GM19438 (cell line): ENCODE measurements around the gene LRRC18.

Source experiments
- ATAC-seq: cut with Tn5 transposase; IDR thresholded peaks from one replicate; pipeline ENCODE4 v1.9.1; 2021; ENCODE audit warnings: low read depth; ENCODE audit not compliant: unreplicated experiment

Gene LRRC18

DNA sequence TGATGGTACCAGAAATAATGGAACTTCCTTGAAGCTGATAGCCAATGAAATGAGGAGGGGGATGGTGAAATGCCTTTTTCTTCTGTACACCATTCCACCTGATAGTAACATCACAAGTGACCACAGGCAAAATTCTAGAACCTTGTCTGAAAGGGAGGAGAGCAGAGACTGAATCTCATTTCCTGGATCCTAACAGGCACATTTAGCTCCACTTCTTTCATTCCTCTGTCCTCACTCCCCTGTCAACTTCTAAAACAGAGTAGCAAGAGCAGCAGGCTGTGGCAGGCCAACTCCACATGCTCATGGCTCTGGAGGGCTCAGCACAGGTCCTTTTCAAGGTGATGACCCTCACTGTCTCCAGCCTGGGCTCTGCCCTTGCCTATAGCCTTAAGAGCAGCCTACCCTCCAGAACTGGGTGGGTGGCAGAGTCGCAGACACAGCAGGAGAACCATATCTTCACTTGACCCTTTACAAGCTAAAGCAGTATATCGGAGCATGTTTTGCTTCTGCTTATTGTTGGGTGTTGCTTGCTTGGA lies at the start of gene LRRC18:
Gene LRRC18, minus strand, starts transcription at position 51 of the 536 bp plus-strand sequence. CDS start 25,685 bp downstream, outside the sequence.
- no peak for ATAC-seq

DNA sequence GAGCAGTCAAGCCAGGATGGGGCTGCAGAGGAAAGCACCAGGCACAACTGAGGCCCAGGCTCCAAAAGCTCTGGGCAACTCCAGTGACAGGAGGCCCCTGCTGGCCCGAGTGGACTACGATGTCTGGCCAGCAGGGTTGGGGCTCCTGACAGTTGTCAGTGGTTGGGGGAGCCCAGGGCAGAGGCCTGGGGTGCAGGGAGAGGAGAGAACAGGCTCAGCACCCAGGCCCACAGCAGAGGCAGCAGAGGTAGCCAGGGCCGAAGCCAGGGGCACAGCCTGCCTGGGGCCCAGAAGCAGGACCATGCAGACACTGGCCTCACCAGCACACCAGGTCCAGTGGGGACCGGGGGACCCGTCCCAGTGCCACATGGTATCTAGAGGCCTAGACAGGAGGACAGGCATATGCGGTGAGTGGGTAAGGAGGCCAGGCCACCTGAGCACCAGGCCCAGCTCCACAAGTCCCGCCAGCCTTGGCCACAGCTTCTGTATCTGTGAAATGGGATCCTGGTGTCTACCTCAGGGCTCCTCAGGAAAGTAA lies 46.0 kb upstream of the LRRC18 start:
- ATAC-seq: no peak

DNA sequence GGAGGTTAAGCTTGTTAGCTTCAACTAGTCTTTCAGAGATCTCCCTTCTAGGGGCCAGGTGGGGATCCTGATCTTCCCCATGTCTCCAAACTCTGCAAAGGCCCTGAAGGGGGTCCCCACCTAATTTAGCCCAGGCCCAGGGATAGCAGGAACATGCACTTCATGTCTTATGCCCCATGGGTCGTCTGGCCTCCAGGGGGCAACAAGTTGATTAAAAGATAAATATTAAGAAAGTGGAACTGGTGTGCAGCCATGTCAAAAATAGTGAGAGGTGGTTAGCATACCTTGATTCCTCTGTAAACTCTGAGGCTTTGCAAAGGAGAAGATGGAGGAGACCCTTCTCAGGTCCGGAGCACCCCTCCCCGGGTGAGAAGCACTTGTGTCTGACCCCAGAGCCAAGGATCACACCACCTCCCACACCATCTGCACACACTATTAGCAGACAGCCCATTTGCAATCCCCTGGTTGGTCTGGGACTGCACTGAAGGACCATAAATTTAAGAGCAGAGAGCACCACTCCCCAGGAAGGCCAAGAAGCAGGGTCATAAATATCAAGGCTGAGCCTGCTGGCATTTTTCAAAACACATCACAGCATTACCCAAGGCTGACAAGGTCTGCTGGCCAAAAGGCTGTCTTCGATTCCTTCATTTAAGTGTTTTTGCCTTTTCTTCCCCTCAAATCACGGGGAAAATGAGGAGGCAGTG lies 44.2 kb upstream of the LRRC18 start:
- ATAC-seq: no peak

DNA sequence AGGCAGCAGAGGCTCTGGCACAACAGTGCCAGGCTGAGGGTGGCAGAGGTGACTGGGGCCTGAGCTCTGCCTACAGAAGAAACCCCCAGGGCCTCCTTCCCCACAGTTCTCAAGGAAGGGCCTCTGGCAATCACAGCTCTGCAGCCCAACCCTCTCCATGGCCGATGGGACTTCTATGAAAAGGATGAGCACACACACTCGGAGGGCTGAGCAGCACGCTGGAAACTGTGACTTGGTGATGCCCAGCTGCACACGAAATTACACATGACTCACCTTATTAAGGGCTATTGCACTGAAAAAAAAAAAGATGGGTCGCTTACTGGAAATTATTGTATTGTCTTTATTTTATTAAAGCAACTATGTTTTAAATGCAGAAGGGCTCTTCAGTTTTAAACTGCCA lies 42.9 kb upstream of the LRRC18 start:
- ATAC-seq: no peak

DNA sequence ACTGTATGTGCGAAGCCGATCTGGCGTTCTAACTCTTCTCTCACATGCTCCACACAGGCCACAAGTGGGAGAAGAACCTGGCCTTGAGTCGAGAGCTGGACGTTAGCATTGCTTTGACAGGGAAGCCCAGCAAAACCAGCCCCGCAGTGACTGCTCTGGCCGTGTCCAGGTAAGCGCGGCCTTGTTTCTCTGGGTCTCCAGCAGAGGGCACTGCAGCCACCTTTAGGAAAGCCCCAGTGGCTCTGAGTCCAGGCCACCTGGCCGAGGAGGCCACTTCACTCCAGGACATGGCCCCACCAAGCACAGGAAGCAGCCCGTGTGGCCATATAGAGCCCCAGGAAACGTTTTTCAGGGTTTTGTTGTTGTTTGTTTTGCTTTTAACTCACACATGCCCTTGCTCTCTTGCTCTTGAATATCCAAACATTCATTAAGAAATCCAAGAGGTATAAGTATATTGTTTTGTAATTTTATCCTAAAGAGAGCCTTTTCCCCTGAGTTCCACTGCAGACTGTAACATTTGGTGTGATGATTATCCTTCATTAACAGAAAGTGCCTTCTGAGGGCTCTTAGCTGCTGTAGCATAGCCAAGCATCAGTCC lies 41.8 kb upstream of the LRRC18 start:
- no peak for ATAC-seq

DNA sequence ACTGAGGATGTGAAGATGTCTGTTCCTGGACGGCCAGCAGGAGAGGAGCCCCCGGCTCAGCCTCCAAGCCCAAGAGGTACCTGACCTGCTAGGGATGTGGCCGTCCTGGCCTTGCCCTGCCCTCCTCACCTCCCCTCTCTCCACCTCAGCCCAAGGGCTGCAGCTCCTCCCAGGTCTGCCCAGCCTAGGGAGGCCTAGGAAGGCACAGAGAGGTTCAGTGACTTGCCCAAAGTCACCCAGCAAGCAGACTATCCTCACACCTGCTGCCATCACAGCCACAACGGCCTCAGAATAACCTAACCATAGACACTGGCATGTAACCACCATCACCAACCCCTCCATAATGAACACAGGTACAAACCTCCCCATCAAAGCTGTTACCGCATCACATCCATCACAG lies 38.7 kb upstream of the LRRC18 start:
- ATAC-seq: no peak

DNA sequence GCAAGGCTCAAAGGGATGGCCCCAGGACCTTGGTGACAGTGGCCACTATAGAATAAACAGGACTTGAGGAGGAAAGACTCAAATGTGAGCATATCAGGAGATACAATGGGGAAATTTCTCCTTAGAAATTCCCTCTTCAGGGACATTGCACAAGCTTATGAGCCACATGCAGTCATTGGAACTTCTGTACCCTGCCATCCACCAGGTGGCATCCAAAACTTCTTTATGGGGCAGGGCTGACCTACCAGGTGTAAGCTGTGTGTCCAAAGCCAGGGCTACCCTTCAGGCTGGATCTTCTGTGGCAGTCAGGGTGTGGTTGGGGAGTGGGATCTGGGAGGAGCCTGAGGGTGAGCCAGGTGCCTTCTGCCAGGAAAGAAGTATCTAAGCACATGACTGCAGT lies 36.6 kb upstream of the LRRC18 start:
- no peak for ATAC-seq

DNA sequence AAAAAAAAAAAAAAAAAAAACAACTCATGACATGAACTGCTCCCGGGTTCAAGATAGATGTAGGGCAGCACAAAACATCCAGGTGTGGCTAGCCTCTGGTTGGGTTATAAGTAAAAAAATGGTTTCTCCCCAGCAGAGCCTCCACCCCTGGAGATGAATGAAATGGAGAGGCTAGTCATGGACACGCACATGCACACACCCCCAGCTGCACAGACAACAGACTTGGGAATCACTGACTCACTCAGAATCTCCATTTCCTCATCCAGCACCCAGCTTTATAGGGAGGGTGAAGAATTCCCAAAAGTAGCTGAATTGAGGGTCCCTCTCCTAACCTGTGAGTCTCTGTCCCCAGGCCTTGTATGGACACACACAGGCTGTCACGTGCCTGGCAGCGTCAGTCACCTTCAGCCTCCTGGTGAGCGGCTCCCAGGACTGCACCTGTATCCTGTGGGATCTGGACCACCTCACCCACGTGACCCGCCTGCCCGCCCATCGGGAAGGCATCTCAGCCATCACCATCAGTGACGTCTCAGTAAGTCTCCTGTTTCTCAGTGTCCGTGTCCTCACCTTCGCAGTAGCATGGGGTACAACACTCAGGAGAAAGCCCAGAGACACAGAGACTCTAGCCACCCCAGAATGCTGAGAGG lies 35.0 kb upstream of the LRRC18 start:
- no peak for ATAC-seq

DNA sequence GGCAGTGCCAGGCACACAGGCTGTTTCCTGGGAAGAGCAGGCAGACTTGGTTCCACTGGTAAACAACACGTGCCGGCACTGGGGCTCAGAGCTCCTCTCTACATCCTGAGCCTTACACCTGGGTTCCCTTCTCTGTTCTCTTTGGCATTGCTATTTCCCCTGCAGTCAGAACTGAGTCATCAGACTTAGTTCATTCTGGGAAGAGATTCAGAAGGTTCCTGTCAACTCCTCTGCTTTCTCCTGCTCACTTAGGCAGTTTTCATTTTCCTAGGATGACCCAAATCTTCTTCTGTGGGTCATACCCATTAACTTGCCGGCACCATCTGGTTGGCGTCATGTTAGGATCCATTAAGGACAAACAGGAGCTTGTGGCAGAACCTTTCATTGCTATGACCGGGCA lies 33.4 kb upstream of the LRRC18 start:
- ATAC-seq: no peak

DNA sequence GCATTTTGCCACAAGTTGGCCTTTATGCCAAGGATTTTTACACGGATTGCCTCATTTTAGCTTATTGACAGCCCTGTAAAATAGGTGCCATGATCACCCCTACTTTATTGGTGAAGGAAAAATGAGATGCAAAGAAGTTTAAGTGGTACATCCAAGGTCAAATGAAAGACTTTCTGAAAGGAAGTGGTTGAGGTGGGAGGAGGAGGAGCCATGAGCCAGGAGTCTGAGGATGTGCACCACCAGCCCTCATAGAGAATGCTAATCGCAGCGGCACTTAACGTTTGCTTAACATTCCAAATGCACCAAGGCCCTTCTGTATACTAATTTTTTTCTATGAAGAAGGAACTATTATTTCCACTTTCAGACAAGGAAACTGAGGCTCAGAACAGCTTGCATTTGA lies 31.0 kb upstream of the LRRC18 start:
- ATAC-seq: no peak

DNA sequence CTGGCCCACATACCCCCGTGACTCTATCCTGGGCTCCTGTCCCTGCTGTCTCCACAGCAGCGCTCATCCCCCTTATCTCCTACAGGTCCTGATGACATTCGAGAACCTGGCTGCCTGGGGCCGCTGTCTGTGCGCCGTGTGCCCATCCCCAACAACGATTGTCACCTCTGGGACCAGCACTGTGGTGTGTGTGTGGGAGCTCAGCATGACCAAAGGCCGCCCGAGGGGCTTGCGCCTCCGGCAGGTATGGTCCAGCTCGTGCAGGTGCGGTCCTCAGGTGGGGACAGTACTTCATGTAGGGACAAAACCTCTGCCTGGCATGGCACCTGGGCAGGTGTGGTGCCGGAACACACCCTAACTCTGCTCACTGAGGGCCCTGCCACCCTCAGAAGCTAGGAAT lies 30.4 kb upstream of the LRRC18 start:
- ATAC-seq: no peak

DNA sequence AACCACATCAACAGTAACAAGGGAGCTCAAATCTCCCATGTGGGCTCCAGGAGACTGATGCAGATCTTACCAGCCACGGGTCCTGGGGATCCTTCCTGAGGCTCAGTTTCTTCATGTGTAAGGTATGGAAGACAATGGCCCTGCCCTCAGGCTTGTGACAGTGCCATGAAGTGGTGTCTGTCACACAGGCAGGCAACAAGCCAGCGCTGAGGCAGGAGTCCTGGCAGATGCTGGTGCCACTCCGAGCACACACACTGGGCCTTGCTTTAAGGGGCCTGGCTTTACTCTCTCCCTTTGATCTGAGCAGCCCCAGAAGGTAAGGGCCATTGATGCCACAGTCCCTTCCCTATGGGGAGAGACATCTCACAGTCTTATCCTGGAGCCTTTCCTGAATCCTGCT lies 28.4 kb upstream of the LRRC18 start:
- no peak for ATAC-seq

DNA sequence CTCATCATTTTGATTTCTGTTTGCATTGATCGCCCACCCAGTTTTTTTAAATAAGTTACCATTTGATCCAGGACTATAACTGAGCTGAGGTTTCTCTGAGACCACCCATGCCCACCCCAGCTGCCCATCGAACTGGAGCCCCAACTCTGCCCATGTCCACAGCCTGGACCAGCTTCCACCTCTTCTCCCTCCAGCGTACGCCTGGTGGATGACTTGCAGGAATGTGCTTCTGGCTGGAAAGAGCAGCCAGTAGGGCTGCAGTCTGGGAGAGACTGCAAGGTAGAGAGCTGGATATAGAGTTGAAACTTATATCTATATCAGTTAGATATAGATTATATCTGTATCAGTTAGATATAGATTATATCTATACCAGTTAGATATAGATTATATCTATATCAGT lies 25.8 kb upstream of the LRRC18 start:
- no peak for ATAC-seq

DNA sequence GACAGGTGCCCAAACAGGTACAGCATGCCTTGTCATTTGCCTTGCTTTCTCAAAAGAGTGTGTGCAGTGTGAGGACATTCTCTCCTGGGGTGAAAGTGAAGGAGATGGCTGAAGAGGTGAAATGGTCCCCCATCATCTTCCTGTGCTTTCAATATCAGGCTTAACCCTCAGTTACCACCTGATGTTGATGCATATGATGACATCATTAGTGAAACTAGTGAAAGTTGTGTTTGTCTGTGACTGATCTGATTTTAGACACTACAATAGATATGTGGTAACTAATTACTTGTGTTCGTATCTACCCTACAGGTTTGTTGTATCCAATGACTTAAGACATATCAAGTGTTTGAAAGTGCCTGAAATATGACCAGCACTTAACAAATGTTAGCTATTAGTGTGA lies 24.4 kb upstream of the LRRC18 start:
- ATAC-seq: no peak

DNA sequence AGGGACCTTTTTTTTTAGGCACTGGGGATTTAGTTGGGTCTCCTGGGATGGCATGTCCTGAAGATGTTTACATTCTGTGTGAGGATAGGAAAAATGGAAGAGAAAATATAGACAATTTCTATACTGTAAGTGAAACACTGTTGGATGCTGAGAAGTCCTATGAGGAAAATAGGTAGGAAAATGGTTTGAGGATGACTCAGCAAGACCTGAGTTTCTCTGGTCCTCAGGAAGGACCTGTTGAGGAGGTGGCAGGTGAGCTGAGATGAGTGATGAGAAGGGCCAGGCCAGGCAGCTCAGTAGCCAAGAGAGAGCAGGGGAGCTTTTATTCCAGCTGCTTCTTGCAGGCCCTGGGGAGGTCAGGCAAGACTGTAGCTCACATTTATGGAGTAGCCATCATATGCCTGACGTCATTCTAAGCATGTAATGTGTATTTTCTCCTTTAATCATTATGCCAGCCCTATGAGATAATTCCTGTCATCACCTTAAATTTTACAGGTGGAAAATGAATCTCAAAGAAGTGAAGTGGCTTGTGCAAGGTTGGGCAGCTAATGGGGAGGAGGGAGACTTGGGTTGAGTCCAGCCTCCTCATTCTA lies 19.1 kb upstream of the LRRC18 start:
- ATAC-seq: no peak

DNA sequence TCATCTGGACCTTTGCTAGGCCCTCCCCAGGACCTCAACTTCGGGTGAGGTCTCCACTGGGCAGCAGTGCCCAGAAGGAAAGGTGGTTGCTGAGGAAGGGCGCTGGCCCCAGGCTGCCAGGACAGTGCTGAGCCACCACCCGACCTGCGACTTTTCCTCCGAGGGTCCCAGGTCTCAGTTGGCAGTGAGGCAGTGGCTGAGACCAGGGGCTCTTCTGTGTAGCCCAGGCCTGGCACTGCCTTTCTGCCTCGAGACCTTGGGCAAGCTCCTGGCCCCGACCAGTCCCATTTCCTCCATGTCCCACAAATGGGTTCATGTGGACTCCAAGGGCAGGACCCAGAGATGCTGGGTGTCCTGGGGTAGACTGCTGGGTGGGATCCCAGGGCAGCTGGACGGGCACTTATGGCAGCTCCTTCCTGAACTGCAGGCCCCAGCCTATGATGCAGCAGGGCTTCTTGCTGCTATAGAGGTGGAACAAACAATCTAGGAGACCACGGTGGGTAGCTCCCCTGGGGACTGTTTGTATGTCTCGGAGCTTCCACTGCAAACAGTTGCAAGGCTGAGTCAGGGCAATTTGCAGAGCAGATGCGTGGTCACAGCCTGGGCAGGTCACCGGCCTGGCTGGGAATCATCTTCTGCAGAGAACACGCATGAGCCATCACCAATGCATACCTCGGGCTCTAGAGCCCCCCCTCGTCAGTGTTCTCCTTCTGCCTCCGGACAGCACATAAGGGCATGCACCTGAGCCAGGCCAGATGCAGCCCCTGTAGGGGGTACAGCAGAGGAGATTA lies 17.9 kb upstream of the LRRC18 start:
- ATAC-seq: no peak

DNA sequence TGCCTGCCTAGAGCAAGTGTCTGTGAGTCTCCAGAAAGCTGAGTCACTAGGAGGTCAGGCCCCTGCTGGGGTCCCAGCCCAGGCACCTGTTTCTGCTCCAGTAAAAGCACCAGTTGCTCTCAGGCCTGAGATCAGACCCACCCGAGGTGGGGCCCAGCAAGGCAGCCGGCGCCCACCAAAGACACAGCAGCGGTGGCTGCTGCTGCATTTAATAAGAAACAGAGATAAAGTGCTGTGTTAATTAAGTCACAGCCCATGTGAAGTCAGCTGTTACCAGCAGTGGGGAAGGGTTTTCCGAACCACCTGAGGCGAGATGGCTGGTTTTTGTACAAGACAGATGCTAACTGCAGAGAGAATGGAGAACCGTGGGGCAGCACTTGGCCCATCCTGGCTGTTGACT lies 12.1 kb upstream of the LRRC18 start:
- ATAC-seq: no peak

DNA sequence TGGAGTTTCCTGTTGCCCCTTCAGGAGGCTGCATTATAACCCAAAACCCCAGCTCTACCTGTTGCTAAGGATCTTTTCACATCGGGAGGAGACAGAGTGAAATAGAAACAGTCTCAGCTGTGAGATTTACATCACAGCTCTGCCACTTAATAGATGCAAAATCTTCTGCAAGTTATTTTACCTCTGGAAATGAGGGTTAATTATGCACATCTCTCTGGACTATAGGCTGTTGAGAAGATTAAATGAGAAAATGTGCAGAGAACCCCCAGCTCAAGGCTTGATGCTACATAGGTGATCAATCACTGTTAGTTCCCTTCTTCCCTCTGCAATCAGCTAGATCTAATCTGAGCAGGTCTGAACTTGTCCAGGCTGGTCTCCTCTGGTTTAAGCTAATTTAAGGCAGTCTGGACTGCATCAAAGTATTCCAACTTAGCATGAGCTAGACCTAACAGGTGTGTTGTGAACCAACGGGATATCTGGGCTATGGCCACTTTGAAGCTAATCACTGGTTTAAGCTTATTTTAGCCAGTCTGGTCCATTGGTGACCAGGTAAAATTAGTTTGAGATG lies 8.9 kb upstream of the LRRC18 start:
- no peak for ATAC-seq

DNA sequence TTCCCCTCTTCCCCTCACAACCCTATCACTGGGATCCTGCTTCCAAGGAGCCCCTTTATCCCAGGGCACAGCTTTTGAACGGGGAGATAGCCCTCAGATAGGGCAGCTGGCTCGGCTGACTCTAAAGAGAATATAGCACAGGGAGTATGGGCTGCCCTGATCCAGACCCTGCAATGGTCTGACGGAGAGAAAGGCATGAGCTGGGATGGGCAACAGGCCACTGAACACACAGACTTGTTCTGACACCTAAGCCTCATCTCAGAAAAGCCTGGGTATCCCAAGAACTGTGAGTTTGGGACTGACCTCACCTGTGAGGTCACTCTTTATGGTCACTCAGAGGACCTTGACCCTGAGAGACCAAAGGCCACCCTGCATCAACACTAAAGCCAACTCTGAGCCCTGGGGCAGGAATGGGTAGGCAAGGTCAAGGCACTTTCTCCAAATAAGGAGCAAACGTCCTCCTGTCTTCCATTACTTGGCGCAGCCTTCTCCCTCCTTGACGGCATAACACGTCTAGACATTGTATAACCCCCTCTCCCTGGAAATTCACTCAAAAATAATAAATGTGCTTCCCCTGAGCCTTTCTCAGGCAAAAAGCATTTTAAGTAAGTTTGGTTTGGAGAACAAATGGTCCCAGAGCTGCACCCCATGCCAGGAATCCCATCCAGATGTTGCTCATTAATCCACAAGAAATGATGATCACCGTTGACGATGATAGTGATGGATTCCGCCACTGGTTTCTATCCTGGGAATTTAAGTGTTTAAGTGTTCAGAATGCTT lies 8.2 kb upstream of the LRRC18 start:
- no peak for ATAC-seq
